SH-SY5Y (cell line): ENCODE measurements around the gene CDKL4.

Source experiments
- GATA2 ChIP-seq: IDR thresholded peaks from 2 replicates; pipeline ENCODE4 v1.6.1; 2011; ENCODE audit warnings: mild to moderate bottlenecking, low read depth, low read length
- GATA3 ChIP-seq: IDR thresholded peaks from 2 replicates; pipeline ENCODE4 v1.6.1; 2011; ENCODE audit warnings: low read depth, mild to moderate bottlenecking, low read length, moderate library complexity

GRCh38 chr2:39264733-39265132, 21.0 kb upstream of the CDKL4 start:
- TF ChIP-seq GATA2 (no peak), GATA3 (no peak)
